HepG2 (cell line): Measurements from ENCODE around the gene YTHDF1. TPM values are rescaled to one million over a fixed set of nuclear protein-coding genes. Genes with fewer than 3 reads are reported as not detected.

Source experiments
- ATF7 ChIP-seq, 2 experiments: fragments of 450-650 bp in 1 of 2; sonication (generic) in 1 of 2; formaldehyde crosslinking in 1 of 2; IDR thresholded peaks; 2 replicates each; pipeline versions ENCODE4 v1.4.0 to v1.6.1; 2016 to 2020; ENCODE audit warnings: antibody characterized with exemption in 1 of 2, mild to moderate bottlenecking in 1 of 2, missing genetic modification reagents in 1 of 2
- FOXK1 ChIP-seq: sonication (generic); formaldehyde crosslinking; IDR thresholded peaks from 2 replicates; pipeline ENCODE4 v1.4.0; 2020; ENCODE audit warnings: low read depth, missing genetic modification reagents, borderline replicate concordance
- HDAC6 ChIP-seq: fragments of 200-600 bp; sonication (generic); IDR thresholded peaks from 2 replicates; pipeline ENCODE4 v1.7.0; 2017; ENCODE audit warnings: mild to moderate bottlenecking, antibody characterized with exemption, low read length, low read depth
- HOXD1 ChIP-seq: sonication (generic); formaldehyde crosslinking; IDR thresholded peaks from 2 replicates; pipeline ENCODE4 v1.5.0; 2020; ENCODE audit warnings: missing genetic modification reagents
- MBD4 ChIP-seq: IDR thresholded peaks from 2 replicates; pipeline ENCODE4 v1.6.1; 2012; ENCODE audit warnings: low read length, inconsistent platforms, borderline replicate concordance
- MED8 ChIP-seq: sonication (generic); formaldehyde crosslinking; IDR thresholded peaks from 2 replicates; pipeline ENCODE4 v1.8.1; 2023; ENCODE audit warnings: mild to moderate bottlenecking, missing genetic modification reagents; ENCODE audit not compliant: insufficient replicate concordance
- MNT ChIP-seq: fragments of 450-650 bp; IDR thresholded peaks from 2 replicates; pipeline ENCODE4 v1.6.1; 2016
- PHF21A ChIP-seq: sonication (generic); formaldehyde crosslinking; IDR thresholded peaks from 2 replicates; pipeline ENCODE4 v1.5.0; 2020; ENCODE audit warnings: mild to moderate bottlenecking, missing genetic modification reagents
- YY1 ChIP-seq: IDR thresholded peaks from 2 replicates; pipeline ENCODE4 v1.6.1; 2011; ENCODE audit warnings: low read length, low read depth, moderate library complexity, mild to moderate bottlenecking; ENCODE audit not compliant: insufficient read depth, insufficient replicate concordance
- ZBTB20 ChIP-seq: sonication (generic); formaldehyde crosslinking; IDR thresholded peaks from 2 replicates; pipeline ENCODE4 v1.8.1; 2023; ENCODE audit warnings: missing genetic modification reagents, low read depth, mild to moderate bottlenecking, borderline replicate concordance
- ZBTB25 ChIP-seq: IDR thresholded peaks from 2 replicates; pipeline ENCODE4 v1.6.1; 2018; ENCODE audit warnings: missing genetic modification reagents
- ZNF274 ChIP-seq: sonication (generic); formaldehyde crosslinking; IDR thresholded peaks from 2 replicates; pipeline ENCODE4 v1.5.1; 2020; ENCODE audit warnings: mild to moderate bottlenecking, missing genetic modification reagents
- ZNF44 ChIP-seq: sonication (generic); formaldehyde crosslinking; IDR thresholded peaks from 2 replicates; pipeline ENCODE4 v1.5.1; 2020; ENCODE audit warnings: mild to moderate bottlenecking, missing genetic modification reagents
- ZNF441 ChIP-seq: sonication (generic); formaldehyde crosslinking; IDR thresholded peaks from 2 replicates; pipeline ENCODE4 v1.7.0; 2021; ENCODE audit warnings: missing genetic modification reagents, borderline replicate concordance
- ZNF678 ChIP-seq: sonication (generic); formaldehyde crosslinking; IDR thresholded peaks from 2 replicates; pipeline ENCODE4 v1.4.0; 2020; ENCODE audit warnings: mild to moderate bottlenecking, missing genetic modification reagents
- ZNF746 ChIP-seq: sonication (generic); formaldehyde crosslinking; IDR thresholded peaks from 2 replicates; pipeline ENCODE4 v1.8.0; 2022; ENCODE audit warnings: mild to moderate bottlenecking, missing genetic modification reagents
- ZSCAN9 ChIP-seq: IDR thresholded peaks from 2 replicates; pipeline ENCODE4 v1.6.1; 2016; ENCODE audit warnings: borderline replicate concordance
- polyA plus RNA-seq, 8 experiments: library from polyadenylated mRNA; depleted of rRNA in 3 of 8; stranded (reverse) in 7 of 8; unstranded in 1 of 8; fragments of >200 nt; fragmentation: Illumina TruSeq in 4 of 8; extraction: Trizol in 4 of 8; gene quantifications; 2 replicates each; pipeline versions ENCODE4 v1.2.1 to v1.2.3, GENCODE V29; 2011 to 2016; ENCODE audit warnings: low read depth in 4 of 8, missing spikeins in 1 of 8, mixed read lengths in 1 of 8; ENCODE audit not compliant: insufficient read depth in 1 of 8
- total RNA-seq, 5 experiments: library from RNA; depleted of rRNA; stranded (reverse); fragments of >200 nt; fragmentation: Illumina TruSeq; extraction: Trizol; gene quantifications; 2 replicates each; pipeline ENCODE4 v1.2.3, GENCODE V29; 2016; ENCODE audit warnings: low read depth in 1 of 5
- TF ChIP-seq, protein P1 (sequence below): sonication (generic); formaldehyde crosslinking; IDR thresholded peaks from 2 replicates; pipeline ENCODE4 v1.9.0; 2022; ENCODE audit warnings: missing genetic modification reagents, mild to moderate bottlenecking, borderline replicate concordance
- TF ChIP-seq, protein P2 (sequence below), 2 experiments: sonication (generic) in 1 of 2; formaldehyde crosslinking in 1 of 2; IDR thresholded peaks; 2 replicates each; pipeline versions ENCODE4 v1.4.0 to v1.6.1; 2018 to 2020; ENCODE audit warnings: missing genetic modification reagents in 2 of 2, borderline replicate concordance in 1 of 2, low read depth in 1 of 2, mild to moderate bottlenecking in 1 of 2, missing biosample characterization in 1 of 2
- TF ChIP-seq, protein P3 (sequence below): sonication (generic); formaldehyde crosslinking; IDR thresholded peaks from 2 replicates; pipeline ENCODE4 v1.4.0; 2020; ENCODE audit warnings: missing genetic modification reagents

The YTHDF1 gene
- total and polyA plus RNA-seq, 2 of the 13 experiments (the other 11 are each of a cell fraction or from before 2014, with no cell fraction given) = 34.5 to 37.7 TPM

DNA sequence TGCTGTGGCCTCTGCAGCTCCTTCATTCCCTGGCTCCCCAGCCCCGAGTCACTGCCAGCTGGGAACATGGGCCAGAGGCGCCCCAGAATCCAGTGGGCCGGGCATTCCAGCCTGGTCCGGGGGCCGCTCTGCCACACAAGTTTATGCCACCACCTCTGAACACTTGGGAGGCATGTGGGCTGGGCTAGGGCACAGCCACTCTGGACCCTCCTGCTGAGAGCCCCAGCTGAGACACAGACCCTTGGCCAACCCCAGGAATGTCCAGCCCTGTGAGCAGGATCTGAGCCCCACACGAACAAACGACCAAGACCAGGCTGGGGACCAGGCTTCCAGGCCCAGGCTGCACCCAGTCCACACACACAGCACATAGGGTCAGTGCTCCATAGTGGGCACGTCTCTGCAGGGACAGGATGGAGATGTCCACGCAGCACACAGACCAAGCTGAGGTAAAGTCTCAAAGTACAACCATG, 33.0 kb downstream of the YTHDF1 start (continued):
- TF ChIP-seq, protein P1, sequence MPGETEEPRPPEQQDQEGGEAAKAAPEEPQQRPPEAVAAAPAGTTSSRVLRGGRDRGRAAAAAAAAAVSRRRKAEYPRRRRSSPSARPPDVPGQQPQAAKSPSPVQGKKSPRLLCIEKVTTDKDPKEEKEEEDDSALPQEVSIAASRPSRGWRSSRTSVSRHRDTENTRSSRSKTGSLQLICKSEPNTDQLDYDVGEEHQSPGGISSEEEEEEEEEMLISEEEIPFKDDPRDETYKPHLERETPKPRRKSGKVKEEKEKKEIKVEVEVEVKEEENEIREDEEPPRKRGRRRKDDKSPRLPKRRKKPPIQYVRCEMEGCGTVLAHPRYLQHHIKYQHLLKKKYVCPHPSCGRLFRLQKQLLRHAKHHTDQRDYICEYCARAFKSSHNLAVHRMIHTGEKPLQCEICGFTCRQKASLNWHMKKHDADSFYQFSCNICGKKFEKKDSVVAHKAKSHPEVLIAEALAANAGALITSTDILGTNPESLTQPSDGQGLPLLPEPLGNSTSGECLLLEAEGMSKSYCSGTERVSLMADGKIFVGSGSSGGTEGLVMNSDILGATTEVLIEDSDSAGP (CRISPR knock-in tag) = no peak
- no peak for TF ChIP-seq MED8 (CRISPR knock-in tag)
- TF ChIP-seq HDAC6 = no peak
- no peak for TF ChIP-seq PHF21A
- TF ChIP-seq ATF7 (IDR thresholded peaks at IDR 0.05) = no peak
- TF ChIP-seq ATF7 (CRISPR knock-in tag; IDR thresholded peaks at IDR 0.05) = no peak
- no peak for TF ChIP-seq FOXK1 (CRISPR knock-in tag)
- no peak for TF ChIP-seq ZBTB20
- TF ChIP-seq ZNF44 (CRISPR knock-in tag) = no peak
- TF ChIP-seq, protein P2, sequence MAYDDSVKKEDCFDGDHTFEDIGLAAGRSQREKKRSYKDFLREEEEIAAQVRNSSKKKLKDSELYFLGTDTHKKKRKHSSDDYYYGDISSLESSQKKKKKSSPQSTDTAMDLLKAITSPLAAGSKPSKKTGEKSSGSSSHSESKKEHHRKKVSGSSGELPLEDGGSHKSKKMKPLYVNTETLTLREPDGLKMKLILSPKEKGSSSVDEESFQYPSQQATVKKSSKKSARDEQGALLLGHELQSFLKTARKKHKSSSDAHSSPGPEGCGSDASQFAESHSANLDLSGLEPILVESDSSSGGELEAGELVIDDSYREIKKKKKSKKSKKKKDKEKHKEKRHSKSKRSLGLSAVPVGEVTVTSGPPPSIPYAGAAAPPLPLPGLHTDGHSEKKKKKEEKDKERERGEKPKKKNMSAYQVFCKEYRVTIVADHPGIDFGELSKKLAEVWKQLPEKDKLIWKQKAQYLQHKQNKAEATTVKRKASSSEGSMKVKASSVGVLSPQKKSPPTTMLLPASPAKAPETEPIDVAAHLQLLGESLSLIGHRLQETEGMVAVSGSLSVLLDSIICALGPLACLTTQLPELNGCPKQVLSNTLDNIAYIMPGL (CRISPR knock-in tag; IDR thresholded peaks at IDR 0.05; ENCODE audit: borderline replicate concordance in 1 of 2, low read depth in 1 of 2) = no peak
- TF ChIP-seq, protein P3, sequence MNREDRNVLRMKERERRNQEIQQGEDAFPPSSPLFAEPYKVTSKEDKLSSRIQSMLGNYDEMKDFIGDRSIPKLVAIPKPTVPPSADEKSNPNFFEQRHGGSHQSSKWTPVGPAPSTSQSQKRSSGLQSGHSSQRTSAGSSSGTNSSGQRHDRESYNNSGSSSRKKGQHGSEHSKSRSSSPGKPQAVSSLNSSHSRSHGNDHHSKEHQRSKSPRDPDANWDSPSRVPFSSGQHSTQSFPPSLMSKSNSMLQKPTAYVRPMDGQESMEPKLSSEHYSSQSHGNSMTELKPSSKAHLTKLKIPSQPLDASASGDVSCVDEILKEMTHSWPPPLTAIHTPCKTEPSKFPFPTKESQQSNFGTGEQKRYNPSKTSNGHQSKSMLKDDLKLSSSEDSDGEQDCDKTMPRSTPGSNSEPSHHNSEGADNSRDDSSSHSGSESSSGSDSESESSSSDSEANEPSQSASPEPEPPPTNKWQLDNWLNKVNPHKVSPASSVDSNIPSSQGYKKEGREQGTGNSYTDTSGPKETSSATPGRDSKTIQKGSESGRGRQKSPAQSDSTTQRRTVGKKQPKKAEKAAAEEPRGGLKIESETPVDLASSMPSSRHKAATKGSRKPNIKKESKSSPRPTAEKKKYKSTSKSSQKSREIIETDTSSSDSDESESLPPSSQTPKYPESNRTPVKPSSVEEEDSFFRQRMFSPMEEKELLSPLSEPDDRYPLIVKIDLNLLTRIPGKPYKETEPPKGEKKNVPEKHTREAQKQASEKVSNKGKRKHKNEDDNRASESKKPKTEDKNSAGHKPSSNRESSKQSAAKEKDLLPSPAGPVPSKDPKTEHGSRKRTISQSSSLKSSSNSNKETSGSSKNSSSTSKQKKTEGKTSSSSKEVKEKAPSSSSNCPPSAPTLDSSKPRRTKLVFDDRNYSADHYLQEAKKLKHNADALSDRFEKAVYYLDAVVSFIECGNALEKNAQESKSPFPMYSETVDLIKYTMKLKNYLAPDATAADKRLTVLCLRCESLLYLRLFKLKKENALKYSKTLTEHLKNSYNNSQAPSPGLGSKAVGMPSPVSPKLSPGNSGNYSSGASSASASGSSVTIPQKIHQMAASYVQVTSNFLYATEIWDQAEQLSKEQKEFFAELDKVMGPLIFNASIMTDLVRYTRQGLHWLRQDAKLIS (CRISPR knock-in tag) = no peak
- TF ChIP-seq HOXD1 (CRISPR knock-in tag) = 0 out of 2 replicates have a peak, but pooled peaks have one; percentile 21
- no peak for TF ChIP-seq MNT
- no peak for TF ChIP-seq ZNF746 (CRISPR knock-in tag)
- TF ChIP-seq ZNF678 (CRISPR knock-in tag) = no peak
- TF ChIP-seq ZSCAN9 (CRISPR knock-in tag) = no peak
- no peak for TF ChIP-seq ZBTB25
- TF ChIP-seq ZNF274 (CRISPR knock-in tag) = no peak
- no peak for TF ChIP-seq MBD4
- no peak for TF ChIP-seq YY1
- no peak for TF ChIP-seq ZNF441 (CRISPR knock-in tag)
